ENCODE data around the gene ITGB5.
A peak's percentile ranks its signal among the peaks of the same experiment; 100 is the strongest.
"Not testable (repeated sequence)": the region's sequence is repeated elsewhere in the genome, so short reads cannot be mapped to it uniquely, and the experiment has no call there.

ITGB5 gene

DNA sequence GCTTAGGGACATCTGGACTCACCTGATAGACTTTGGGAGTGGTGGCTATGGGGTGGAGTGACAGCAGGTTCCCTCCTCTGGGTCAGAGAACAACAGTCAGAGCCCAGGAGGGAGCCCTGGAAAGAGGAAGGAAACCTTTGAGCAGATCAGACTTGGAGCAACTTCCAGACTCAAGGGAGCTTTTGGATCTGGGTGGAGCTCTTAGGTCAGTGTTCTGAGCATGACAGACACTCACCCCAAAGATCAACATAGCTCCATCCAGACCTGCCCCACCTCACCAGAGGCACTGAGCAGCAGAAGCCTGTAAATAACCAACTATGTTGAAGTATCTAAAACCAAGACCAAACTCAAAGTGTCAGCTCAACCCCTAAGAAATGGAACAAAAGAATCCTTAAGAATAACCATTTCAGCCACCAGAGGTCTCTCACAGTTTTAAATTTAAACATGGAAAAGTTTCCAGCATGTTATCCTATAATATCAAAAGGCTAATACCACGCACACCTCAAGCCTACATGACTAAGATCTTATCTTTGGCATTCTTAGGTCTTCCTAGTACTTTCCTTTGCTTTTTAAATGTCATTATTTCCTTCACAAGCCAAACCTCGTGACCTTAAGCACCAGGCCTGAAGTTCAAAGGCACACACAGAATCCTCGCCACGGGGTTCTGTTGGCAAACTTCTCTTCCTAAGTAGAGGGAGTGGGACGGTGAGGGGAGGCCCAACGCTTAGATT lies 100.5 kb downstream of the ITGB5 start:
- no peak for DNase-seq (ENCODE audit: low read depth in 2 of 2)

DNA sequence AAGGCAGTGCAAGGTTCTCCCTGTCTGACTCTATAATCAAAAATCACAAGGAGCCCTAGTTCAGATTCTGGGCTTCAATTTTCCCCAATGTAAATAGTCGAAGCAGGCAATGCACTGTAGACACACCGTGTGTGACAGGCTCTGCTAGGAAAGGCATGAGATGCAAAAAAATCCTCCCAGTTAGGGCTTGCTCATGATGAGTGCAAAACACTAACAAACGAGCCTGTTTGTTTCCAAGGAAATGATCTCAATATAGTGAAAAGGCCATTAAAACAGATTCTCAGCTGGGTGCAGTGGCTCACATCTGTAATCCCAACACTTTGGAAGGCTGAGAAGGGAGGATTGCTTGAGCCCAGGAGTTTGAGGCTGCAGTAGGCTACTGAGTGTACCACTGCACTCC lies 101.2 kb downstream of the ITGB5 start:
- DNase-seq (ENCODE audit: low read depth in 2 of 2) = no peak

DNA sequence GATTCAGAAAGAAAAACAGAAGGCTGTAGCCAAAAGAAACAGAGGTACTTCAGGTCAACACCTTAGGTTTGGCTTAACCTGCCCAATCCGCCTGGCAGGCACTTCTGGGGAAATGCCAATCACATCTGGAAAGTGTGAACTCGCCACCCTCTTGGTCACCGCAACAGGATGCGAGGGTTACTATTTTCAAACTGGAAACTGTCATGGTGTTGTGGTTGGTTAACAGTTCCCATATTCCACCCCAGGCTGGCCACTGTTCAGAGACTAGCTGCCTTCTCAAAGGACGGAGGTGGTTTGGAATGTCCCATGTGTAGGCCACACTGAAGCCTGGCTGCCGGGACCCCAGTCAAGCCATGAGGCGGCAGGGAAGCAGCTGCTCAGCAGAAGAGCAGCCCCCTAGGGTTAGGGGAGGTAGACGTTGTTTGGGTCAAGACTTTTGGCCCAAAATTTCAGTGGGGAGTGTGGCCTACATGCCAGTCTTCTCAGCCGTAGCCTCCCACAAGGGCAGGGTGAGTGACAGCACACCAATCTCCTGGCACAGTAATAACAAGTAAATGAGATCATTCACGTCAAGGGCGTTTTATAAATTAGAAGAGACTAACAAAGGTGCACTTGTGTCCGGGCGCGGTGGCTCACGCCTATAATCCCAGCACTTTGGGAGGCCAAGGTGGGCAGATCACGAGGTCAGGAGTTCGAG lies 102.3 kb downstream of the ITGB5 start:
- DNase-seq (ENCODE audit: low read depth in 2 of 2) = no peak

DNA sequence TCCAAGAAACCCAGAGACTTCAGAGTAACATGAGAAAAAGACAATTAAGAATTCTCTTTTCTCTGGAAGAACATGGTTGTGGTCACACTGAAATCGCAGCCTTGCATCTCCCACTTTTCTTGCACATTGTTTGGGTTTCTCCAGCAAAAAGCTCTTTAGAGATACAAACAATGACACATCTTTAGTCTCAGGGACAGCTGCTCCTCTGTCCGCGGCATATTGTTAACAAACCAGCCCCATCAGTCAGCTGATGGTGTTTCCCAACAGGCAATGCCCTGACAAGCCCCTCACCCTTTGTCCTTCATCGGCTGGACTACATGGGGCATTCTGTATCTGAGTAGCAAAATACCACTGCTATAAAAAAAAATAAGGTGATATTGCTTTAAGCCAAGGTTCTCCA lies 103.5 kb downstream of the ITGB5 start:
- no peak for DNase-seq (ENCODE audit: low read depth in 2 of 2)

DNA sequence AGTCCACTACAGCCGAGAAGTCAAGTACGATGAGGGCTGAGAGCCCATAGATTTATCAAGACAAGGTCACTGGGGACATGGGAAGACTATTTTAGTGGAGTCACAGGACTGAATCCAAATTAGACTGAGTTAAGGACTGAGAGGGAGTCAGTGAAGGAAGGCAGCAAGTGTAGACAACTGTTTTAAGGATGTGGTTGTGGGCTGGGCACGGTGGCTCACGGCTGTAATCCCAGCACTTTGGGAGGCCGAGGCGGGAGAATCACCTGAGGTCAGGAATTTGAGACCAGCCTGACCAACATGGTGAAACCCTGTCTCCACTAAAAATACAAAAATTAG lies 104.8 kb downstream of the ITGB5 start:
- not testable (repeated sequence) for DNase-seq (ENCODE audit: low read depth in 2 of 2)

DNA sequence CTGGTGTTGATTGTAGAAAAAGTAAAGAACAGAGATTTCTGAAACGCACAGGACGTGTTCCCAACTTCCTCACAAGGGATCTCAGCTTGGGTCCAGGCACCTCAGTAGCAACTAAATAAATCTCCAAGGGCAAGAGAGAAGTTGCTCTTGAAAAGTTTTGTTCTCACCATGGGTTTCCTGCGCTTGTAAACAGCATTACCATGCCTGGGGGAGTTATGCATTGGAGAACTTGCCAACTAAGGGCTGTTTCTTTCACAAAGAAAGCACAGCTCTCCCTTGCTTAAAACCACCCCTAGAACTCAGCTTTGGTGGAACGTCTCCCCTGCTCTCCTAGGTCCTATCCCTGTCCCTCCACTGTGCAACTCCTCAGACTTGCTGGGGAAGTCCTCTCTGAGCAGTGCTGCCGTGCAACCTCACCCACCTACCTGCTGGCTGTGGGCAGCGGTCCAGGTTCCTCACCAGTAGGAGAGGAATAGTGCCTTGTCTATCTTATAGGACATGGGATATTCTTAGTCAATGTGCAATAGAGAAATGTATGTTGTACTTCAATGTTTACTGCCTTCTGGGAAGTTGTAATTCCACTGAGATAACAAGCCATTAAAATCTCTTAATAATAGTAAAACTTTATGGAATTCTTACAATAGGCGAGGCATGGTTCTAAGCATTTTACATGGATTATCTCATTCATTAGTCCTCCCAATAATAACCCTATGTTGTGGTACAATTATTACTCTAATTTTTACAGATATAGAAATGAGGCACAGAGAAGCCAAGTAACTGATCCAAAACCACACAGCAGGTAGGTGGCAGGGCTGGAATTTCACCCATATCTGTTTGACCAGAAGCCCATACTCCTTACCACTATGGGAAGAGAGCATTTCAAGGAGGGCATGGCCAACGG lies 105.4 kb downstream of the ITGB5 start:
- no peak for DNase-seq (ENCODE audit: low read depth in 2 of 2)

DNA sequence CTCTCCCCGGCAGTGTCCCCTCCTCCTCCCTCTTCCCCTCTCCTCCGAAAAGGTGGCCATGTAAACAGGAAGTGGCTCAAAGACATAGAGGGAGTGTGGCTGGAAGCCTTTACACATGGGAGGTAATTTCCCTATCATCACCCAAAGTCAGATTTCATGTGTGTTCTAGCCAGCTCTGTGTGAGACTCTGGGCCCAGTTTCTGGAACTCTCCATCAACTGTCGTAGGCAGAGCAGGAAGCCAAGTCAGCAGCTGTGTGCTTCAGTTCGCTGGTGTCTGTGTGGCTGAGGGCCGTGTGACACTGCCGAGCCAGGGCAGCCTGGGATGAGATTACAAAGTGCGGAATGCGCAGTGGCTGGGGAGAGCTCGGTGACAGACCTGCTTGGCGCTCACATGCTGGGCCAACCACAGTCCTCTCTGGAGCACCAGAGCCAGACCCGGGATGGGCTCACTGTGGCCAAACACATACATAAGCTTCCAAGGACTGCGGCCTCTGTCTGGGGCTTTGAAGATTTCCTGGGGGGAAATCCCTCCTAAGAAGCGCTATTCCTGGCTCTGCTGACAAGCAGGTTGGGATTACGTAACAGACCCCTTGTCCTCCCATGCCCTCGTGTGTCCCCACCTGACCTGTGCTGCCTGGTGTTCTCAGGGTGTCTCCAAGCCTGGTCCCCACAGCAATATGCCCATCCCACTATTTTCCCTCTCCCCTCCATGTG lies 106.2 kb downstream of the ITGB5 start:
- DNase-seq (ENCODE audit: low read depth in 2 of 2) = peak in 1 of 2 experiments; percentile 52

DNA sequence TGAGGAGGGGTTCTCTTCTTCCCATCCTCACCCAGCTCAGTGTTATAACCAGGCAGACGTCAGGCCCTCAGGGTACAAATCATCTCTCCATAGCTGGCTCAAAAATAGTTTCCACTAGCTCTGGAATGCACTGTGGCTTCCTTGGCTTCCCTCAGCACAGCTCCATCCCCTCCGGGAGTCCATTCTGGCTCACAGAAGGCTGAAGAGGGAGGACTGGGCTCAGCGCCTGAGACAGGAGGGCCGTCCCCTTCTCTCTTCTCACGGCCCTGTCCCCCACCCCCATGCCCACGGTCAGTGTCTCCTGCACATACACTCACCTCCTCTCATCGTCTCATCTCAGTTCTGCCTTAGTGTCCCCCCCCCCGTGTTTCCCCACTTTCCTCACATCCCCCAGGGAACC lies 106.8 kb downstream of the ITGB5 start:
- DNase-seq (ENCODE audit: low read depth in 2 of 2) = peak; percentile 83

DNA sequence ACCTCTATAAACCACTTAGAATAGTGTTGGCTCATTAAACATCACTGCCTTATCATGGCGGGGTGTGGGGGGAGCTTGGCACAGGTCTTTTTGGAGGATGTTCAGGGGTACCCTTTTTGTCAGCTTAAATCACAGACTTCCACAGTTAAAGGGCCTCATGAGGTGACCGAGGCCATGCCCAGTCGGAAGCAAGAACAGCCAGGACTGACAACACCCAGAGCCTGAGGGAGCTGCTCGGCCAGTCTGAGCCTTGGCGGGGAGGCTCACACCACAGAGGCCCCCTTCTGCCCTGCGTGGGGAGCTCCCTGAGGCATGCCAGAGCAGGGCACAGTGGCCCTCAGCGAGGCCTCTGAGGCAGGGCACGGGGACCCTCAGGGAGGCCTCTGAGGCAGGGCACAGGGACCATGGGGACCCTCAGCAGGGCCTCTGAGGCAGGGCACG lies 107.4 kb downstream of the ITGB5 start:
- no peak for DNase-seq (ENCODE audit: low read depth in 2 of 2)

DNA sequence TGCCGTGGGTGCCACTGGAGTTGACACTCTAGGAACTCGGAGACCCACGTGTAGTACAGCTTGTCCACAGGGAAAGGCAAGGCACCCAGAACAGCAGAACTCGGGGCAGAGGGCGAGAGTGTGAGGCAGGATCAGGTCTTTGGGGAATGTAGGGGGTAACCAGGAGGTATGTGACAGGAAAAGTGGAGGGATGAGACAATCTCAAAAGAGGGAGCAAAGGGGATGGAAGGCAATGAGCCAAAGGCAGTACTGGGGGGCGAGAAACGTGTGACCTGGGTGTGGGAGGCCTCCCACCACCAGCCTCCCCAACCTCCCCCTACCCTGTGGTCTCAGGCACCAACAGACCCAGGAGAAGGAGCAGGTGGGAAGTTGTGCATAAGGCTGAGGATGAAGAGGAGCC lies 108.0 kb downstream of the ITGB5 start:
- DNase-seq (ENCODE audit: low read depth in 2 of 2) = no peak

DNA sequence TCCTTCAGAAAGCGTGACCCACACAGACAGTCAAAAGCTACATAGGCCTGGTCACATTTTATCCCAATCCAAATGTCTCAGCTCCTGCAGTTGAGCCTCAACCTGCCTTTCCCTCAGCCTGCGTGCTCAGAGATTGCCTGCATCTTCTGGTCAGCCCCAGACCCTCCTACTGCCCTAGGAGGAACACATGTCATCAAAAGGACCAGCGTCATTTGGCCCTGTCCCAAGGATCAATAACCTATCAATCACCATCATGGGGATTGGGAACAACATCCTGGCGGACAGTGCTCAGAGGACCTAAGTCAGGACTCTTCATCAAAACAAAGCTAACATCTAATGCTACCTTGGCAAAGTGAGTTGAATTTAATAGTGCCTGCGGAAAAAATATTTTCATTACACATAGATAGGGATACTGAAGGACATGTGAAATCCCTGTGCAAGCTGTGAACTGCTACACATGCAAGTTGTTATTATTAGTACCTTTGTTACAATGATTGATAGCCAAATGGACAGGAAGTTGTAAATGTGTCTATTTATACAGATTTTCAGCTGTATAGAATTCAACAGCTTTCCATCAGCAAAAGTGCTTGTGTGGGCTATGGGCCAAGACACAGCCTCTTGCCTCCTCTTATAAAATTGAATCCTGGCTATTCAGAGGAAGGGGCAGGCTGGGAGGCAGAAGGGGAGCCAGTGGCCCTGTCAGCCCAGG lies 109.2 kb downstream of the ITGB5 start:
- no peak for DNase-seq (ENCODE audit: low read depth in 2 of 2)

DNA sequence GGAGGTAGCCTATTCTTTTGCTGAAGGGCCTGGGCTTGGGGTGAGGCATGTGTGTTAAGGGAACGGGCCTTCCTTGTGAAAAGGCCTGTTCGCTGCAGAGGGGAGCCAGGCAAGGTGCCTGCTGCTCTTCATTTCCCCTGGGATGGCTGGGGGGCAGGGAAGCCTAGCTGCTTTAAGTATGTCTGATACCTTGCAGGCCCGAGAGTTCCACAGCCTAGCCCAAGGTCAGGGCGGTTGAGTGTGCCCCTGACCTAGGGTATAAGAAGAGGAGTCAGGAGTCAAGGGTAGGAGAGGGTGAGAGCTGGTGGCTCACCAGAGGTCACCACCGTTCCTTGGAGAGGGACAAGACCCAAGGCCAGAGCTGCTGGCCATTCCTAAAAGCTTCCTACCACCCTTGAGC lies 110.3 kb downstream of the ITGB5 start:
- DNase-seq (ENCODE audit: low read depth in 2 of 2) = no peak

DNA sequence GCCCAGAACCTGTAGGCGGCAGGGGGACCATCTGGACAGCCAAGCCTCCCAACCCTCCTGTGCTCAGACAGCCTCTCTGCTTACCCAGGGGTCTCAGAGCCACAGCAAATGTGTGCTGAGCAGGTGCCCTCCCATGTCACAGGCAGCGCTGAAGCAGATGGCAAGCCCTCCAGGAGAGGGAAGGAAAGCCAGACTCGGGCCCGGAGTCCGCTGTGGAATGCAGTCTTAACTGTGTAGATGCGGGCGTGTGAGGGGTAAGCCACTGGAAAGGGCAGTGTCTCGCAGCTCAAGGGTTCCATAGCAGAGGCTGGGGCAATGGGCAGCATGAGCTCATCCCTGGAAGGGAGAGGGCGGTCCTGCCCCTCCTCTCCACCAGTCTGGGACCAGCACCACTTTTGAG lies 111.3 kb downstream of the ITGB5 start:
- DNase-seq (ENCODE audit: low read depth in 2 of 2) = no peak

DNA sequence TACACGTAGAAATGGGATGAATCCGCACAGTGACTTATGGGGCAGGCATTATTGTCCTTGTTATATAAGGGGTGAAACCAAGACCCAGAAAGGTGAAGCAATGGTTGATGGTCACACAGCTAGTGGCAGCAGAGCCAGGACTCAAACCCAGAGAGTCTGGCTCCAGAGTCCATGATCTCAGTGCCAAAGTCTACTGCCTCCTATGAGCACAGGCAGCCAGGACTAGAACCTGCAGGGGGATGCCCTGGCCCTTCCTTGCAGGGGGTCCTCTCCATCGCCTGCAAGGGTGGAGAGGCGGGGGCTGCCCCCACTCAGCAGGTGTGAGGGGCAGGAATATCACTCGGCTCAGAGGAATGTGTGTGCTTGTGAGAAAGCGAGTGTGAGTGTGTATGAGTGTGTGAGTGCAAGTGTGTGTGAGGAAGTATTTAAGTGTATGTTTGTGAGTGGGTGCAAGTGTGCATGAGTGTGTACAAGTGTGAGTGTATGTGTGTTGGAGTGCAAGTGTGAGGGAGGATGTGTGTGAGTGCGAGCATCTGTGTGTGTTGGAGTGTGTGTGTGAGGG lies 112.2 kb downstream of the ITGB5 start:
- no peak for DNase-seq (ENCODE audit: low read depth in 2 of 2)

DNA sequence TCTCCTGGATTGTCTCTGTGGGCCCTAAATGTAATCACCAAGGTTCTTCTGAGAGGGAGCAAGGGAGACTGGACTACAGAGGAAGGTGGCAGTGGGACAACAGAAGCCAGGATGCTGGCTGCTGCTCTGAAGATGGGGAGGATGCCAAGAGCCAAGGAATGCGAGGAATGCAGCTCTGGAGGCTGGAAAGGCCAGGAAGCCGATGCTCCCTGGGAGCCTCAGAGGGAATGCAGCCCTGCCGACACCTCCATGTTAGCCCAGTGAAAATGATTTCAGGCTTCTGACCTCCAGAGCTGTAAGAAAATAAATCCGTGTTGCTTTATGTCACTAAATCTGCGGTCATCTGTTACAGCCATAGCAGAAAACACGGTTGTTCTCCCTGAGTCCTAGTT lies 112.8 kb downstream of the ITGB5 start:
- DNase-seq (ENCODE audit: low read depth in 2 of 2) = peak; percentile 65 to 70

DNA sequence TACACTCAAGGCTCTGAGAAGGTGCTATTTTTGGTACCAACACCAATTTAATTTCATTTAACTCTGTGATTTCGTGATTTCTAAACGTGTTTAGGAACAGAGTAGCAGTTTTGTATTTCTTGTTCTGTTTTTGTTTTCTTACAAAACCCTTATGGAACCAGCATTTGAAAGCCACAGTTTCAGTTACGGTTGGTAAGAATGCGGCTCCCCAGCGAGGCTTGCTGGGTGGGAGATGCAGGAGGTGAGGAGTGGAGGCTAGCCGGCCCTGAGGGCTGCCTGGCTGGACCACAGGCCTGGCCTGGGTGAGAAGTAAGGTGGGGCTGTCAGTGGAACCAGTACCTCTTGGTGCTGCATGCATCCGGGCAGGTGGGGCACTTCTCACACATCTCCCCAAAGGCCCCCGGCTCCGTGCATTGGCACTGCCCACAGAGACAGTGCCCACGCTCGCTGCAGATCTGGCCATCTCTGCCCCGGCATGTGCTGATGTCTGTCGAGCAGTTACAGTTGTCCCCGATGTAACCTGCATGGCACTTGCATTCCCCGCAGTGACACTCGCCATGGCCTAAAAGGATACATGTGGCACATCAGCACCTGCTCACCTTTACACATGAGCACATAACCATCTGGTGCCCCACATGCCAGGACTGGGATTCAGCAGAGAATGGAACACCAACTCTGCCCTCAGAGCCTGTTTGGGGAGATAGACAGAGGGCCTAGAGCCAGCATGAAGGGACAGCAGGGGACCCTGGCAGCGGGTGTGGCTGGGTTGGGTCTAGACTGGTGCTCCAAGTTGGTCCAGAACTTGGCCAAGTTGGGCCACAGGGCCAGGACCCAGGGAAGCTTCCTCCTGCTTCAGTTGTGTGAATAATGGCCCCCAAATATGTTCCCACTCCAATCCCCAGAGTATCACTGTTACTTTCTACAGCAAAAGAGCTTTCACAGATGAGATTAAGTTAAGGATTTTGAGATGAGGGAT lies 113.5 kb downstream of the ITGB5 start:
- no peak for DNase-seq (ENCODE audit: low read depth in 2 of 2)

DNA sequence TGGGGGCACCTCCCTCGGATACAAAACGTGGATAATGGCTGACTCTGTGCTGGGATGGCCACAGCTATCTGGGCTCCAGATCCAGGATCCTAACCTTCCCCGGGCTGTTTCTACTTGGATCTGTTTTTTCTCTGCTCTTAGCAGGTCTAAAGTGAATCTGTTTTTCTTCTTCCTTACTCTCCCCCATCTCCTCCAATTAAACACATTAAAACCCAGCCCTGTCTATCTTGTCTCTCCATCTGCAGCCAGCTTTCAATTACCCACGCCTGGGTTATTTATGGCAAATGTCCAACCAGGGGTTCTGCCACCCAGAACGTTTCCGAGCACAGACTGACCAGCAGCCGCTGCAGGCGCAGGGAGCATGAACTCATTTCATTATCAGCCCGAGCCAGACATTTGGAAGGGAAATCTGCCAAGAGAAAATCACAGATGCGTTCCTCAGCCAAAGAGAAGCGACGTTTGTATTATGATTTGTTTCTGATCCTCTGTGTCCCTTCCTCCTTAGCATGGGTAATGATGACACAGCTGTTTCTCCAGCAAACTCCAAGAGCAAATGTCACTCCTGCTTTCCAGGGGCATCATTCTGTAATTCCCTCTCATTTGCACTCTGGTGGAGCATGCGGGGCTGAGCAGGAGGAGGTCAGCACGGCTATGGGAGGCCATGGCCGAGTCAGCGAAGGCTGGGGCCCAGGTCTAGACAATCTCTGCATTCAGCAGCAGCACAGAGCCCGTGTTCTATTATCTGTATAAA lies 114.9 kb downstream of the ITGB5 start:
- no peak for DNase-seq (ENCODE audit: low read depth in 2 of 2)

DNA sequence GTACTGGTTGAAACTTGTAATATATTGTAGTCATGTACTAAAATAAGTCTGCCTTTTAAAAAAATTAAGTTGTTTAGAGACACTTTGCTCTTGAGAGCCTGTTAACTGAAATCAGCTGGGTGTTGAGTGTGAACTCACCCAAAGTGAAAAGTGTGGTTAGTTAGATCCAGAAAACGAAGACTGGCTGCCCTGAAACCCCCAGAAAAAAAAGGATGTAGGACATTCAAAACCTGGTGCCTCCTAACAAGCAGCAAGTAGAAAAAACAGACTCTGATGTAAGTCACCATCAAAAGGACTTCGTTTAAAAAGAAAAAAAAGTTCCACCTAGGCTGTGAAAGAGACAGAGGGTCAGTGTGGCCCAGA lies 116.1 kb downstream of the ITGB5 start:
- no peak for DNase-seq (ENCODE audit: low read depth in 2 of 2)
